Activated naive CD4-positive, alpha-beta T cell treated with anti-CD3 and anti-CD28 coated beads for 36 hours (primary cell): Measurements from ENCODE around the gene AFG1L. TPM values are rescaled to one million over a fixed set of nuclear protein-coding genes. Genes with fewer than 3 reads are reported as not detected.

Experiments
- CTCF ChIA-PET: fragments of 350-600 bp; sonication (Branson Sonifier 250); formaldehyde crosslinking; loops from one replicate; lab custom pipeline; 2021; ENCODE audit warnings: antibody characterized with exemption; lab: Charles Lee
- DNase-seq: peaks from one replicate; pipeline ENCODE4 v3.0.0-alpha.2; 2020
- H3K27ac Mint-ChIP-seq: one replicate; pipeline ENCODE4 v1.8.0; 2021; ENCODE audit warnings: mild to moderate bottlenecking, mixed read lengths
- H3K27me3 Mint-ChIP-seq: one replicate; pipeline ENCODE4 v1.8.0; 2021; ENCODE audit warnings: low read depth, mixed read lengths
- H3K36me3 Mint-ChIP-seq: one replicate; pipeline ENCODE4 v1.8.0; 2021; ENCODE audit warnings: low read depth, mixed read lengths
- H3K4me1 Mint-ChIP-seq: one replicate; pipeline ENCODE4 v1.8.0; 2021; ENCODE audit warnings: low read depth, mixed read lengths
- H3K4me3 Mint-ChIP-seq: one replicate; pipeline ENCODE4 v1.8.0; 2021; ENCODE audit warnings: mild to moderate bottlenecking, moderate library complexity, mixed read lengths
- H3K9me3 Mint-ChIP-seq: one replicate; pipeline ENCODE4 v1.8.0; 2021; ENCODE audit warnings: mixed read lengths
- intact Hi-C: fragments of 100-400 bp; cut with micrococcal nuclease; formaldehyde crosslinking; loops from one replicate; pipeline ENCODE4 v1.15.1; 2023
- total RNA-seq, 2 experiments: library from RNA; stranded (reverse); gene quantifications; one replicate each; pipeline ENCODE4 v1.2.3, GENCODE V29; 2021

AFG1L gene
- total RNA-seq, 2 experiments from 2014 or later = 5.4 to 5.9 TPM

DNA sequence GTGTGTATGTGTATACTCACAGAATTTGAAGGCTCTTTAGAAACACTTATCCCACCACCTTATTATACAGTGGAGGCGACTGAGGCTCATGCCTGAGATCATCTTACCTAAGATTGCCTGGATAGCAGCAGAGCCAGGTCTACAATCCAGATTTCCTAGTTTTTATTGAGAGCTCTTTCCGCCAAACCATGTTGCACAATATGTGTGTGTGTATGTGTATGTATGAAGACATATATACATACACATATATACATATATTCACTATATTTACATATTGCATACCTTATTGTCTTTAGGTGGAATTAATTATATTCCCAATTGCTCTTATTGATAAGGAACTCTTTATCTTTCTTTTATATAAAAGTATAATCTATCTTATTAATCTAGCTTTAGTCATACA lies 130.6 kb downstream of the AFG1L start:
- CTCF ChIA-PET = interaction anchor here (0.6 to 0.7 kb wide), 2 partner anchors 338 to 430 kb away, joined by 3 read pairs; no protein-coding TSS in a partner anchor
- DNase-seq = no peak
- Mint-ChIP-seq H3K9me3 (no peaks in the 10 kb centered on the region), H3K36me3 (peaks cover 1% of the 10 kb centered on the region), H3K27ac (no peak overlapping the region), H3K4me3 (no peak overlapping the region), H3K27me3 (peaks cover 3% of the 10 kb centered on the region), H3K4me1 (no peaks in the 10 kb centered on the region)
- intact Hi-C loops = no loop called here

DNA sequence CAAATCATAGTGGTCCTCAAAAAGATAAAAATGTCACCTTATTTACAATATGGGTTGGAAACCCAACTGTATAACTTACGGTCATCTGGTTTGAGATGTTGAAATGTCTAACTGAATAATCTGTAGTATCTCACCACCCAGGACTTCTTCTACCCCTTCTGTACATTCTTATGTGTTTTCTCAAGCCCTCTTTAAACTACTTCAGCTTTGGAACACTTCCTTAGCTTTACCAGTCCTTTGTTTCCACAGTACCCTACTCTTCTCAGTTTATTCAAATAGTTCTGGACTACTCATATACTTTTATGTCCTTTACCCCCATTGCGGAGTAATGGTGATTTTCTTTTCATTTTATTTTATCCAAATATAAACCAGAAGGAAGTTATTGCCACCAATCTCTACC lies 137.3 kb downstream of the AFG1L start:
- Mint-ChIP-seq H3K36me3 (peaks cover 1% of the 10 kb centered on the region), H3K4me3 (no peak overlapping the region), H3K27me3 (peaks cover 8% of the 10 kb centered on the region), H3K4me1 (peaks cover 3% of the 10 kb centered on the region), H3K27ac (no peak overlapping the region), H3K9me3 (no peaks in the 10 kb centered on the region)
- CTCF ChIA-PET = no interaction called here
- intact Hi-C loops = no loop called here
- no peak for DNase-seq

DNA sequence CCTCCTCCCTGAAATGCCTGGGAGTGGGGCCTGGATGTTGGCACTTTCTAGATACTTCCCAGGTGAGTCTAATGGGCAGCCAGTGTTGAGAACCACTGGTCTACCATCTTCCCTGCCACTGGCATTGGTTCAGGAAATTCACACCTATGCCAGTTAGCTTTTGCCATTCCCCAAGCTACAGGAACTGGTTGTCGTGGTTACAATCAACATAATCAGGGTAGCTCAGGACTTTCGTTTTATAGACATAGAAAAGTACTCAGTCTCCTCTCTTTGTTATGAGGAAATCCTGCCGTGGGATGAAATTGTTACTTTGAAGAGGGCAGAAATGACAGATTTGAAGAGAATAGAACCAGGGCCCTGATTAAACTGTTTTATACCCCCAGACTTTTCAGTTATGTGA lies 137.9 kb downstream of the AFG1L start:
- H3K4me3 Mint-ChIP-seq = no peak overlapping the region
- DNase-seq = no peak
- intact Hi-C loops = no loop called here
- peaks cover 1% of the 10 kb centered on the region for H3K36me3 Mint-ChIP-seq
- CTCF ChIA-PET = no interaction called here
- no peaks in the 10 kb centered on the region for H3K9me3 Mint-ChIP-seq
- no peak overlapping the region for H3K27ac Mint-ChIP-seq
- H3K4me1 Mint-ChIP-seq = peaks cover 3% of the 10 kb centered on the region
- peaks cover 8% of the 10 kb centered on the region for H3K27me3 Mint-ChIP-seq

DNA sequence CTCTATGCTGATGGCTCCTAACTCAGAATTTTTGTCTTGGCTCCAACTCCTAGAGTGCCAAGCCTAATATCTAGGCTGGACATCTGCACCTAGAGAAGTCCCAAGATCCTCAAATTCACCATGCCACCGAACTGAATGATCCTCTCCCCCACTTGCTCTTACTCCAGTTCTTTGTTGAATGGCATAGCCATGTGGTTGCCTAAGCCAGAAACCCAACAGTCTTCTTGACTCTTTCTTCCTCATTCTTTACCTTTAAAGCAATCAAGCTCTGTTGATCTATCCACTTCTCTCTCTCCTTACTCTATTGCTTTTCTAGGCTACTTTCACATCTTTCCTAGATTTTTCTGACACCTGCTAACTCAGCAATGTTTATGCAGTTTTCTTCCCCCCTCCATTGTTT lies 139.4 kb downstream of the AFG1L start:
- CTCF ChIA-PET = no interaction called here
- H3K9me3 Mint-ChIP-seq = no peaks in the 10 kb centered on the region
- H3K36me3 Mint-ChIP-seq = peaks cover 2% of the 10 kb centered on the region
- DNase-seq = no peak
- H3K4me3 Mint-ChIP-seq = no peak overlapping the region
- H3K27me3 Mint-ChIP-seq = peaks cover 19% of the 10 kb centered on the region
- peaks cover 3% of the 10 kb centered on the region for H3K4me1 Mint-ChIP-seq
- intact Hi-C loops = no loop called here
- no peak overlapping the region for H3K27ac Mint-ChIP-seq

DNA sequence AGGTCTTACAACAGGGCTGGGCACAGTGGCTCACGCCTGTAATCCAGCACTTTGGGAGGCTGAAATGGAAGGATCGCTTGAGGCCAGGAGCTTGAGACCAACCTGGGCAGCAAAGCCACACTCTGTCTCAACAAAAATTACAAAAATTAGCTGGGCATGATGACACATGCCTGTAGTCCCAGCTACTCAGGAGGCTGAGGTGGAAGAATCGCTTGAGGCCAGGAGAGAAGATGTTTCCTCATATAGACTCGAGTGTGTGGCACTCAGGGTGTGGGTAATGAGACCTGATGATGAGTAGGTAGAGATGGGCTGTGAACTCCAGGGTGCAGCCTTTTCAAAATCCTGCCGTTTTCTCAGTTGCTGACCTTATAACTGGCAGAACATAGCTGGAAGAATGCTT lies 140.5 kb downstream of the AFG1L start:
- Mint-ChIP-seq H3K27ac (no peak overlapping the region), H3K36me3 (peaks cover 2% of the 10 kb centered on the region), H3K4me1 (peaks cover 3% of the 10 kb centered on the region), H3K4me3 (no peak overlapping the region), H3K9me3 (no peaks in the 10 kb centered on the region), H3K27me3 (peaks cover 19% of the 10 kb centered on the region)
- intact Hi-C loops = no loop called here
- CTCF ChIA-PET = interaction anchor here (0.7 to 0.9 kb wide), 2 partner anchors 58 to 248 kb away, joined by 3 to 4 read pairs; no protein-coding TSS in a partner anchor
- DNase-seq = no peak

DNA sequence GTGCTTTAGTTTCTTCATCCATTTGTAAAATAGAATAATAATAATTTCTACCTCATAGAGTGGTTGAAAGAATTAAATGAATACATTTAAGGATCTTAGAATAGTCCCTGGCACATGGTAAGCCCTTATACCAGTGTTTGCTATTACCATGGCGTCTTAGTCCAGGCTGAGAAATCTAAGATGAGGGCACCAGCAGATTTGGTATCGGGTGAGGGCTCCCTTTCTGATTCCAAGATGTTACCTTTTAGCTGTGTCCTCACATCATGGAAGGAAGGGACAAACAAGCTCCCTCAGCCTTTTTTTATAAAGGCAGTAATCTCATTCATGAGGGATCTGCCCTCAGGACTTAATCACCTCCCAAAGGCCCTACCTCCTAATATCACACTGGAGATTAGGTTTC lies 141.9 kb downstream of the AFG1L start:
- H3K4me3 Mint-ChIP-seq = no peak overlapping the region
- intact Hi-C loops = no loop called here
- H3K36me3 Mint-ChIP-seq = peaks cover 2% of the 10 kb centered on the region
- H3K27ac Mint-ChIP-seq = no peak overlapping the region
- peaks cover 3% of the 10 kb centered on the region for H3K4me1 Mint-ChIP-seq
- CTCF ChIA-PET = interaction anchor here (0.6 kb wide), 1 partner anchor 213 kb away, joined by 3 read pairs; no protein-coding TSS in a partner anchor
- H3K9me3 Mint-ChIP-seq = no peaks in the 10 kb centered on the region
- no peak for DNase-seq
- H3K27me3 Mint-ChIP-seq = peaks cover 19% of the 10 kb centered on the region

DNA sequence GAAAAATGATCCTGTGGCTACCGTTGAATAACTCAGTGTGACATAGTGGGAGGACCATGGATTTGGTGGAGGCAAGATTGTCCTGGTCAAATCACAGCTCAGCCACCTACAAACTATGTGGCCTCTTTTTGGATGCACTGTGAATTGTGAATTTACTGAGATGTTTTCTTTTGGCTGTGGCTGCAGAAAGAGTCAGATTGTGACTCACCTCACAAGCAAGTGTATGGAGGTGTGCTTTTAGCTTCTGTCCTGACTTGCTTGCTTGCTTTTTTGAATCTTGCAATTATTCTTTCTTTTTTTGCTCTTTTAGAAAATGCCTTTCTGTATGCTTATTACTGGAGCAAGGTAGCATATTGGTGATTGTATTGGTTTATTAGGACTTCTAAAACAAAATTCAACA lies 143.0 kb downstream of the AFG1L start:
- H3K9me3 Mint-ChIP-seq = no peaks in the 10 kb centered on the region
- intact Hi-C loops = no loop called here
- no peak overlapping the region for H3K4me3 Mint-ChIP-seq

DNA sequence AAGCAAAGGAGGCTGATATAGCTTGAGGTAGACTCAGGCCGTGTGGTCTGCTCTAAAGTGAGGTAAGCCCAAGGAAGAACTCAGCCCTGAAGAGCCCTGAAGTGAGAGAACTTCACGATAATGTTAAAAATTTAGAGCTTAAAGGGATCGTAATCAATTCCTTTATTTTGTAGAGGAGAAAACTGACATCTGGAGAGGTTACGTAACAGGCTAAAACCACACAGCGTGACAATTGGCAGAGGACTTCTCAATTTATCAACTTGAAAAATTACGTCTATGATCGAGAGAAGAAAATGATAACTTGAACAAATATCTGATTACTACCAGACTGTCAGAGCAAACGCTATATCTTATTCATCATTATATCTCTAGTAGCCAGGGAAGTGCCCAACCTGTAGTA lies 144.1 kb downstream of the AFG1L start:
- DNase-seq = no peak
- no peaks in the 10 kb centered on the region for H3K9me3 Mint-ChIP-seq
- H3K4me3 Mint-ChIP-seq = no peak overlapping the region
- H3K36me3 Mint-ChIP-seq = peaks cover 2% of the 10 kb centered on the region
- intact Hi-C loops = no loop called here
- no peaks in the 10 kb centered on the region for H3K4me1 Mint-ChIP-seq
- CTCF ChIA-PET = no interaction called here
- H3K27me3 Mint-ChIP-seq = peaks cover 29% of the 10 kb centered on the region
- H3K27ac Mint-ChIP-seq = no peak overlapping the region

More for the DNA sequence above, 143.0 kb downstream of the AFG1L start:
- no peak for DNase-seq
- H3K27me3 Mint-ChIP-seq = peaks cover 24% of the 10 kb centered on the region
- H3K36me3 Mint-ChIP-seq = peaks cover 2% of the 10 kb centered on the region
- CTCF ChIA-PET = no interaction called here
- H3K4me1 Mint-ChIP-seq = peaks cover 1% of the 10 kb centered on the region
- H3K27ac Mint-ChIP-seq = no peak overlapping the region

DNA sequence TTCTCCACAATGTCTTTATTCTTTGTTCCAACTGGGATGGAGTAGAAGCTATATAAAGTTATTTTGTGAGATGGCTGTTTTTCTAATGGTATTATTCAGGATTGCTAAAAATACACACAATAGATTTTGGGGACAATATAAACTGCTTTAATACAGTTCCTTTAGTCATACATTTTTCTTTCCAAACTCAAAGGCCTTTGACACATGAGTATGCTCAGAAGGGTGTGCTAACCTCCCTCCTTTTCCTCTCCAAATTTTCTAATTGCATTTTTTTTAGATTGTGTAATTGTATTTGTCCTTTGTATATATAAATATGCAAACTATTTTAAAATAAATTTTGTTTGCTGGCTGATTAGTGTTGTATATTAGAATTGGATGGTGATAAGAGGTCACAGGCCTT lies 146.3 kb downstream of the AFG1L start:
- H3K36me3 Mint-ChIP-seq = peaks cover 2% of the 10 kb centered on the region
- peaks cover 18% of the 10 kb centered on the region for H3K4me1 Mint-ChIP-seq
- H3K27me3 Mint-ChIP-seq = peaks cover 21% of the 10 kb centered on the region
- H3K9me3 Mint-ChIP-seq = no peaks in the 10 kb centered on the region
- H3K4me3 Mint-ChIP-seq = no peak overlapping the region
- H3K27ac Mint-ChIP-seq = no peak overlapping the region
- CTCF ChIA-PET = interaction anchor here (0.7 to 0.9 kb wide), 2 partner anchors 51 to 87 kb away, joined by 3 to 5 read pairs; no protein-coding TSS in a partner anchor
- DNase-seq = no peak
- intact Hi-C loops = loop anchor here (10.0 kb wide), 1 partner anchor 726 kb away; no protein-coding TSS in a partner anchor

DNA sequence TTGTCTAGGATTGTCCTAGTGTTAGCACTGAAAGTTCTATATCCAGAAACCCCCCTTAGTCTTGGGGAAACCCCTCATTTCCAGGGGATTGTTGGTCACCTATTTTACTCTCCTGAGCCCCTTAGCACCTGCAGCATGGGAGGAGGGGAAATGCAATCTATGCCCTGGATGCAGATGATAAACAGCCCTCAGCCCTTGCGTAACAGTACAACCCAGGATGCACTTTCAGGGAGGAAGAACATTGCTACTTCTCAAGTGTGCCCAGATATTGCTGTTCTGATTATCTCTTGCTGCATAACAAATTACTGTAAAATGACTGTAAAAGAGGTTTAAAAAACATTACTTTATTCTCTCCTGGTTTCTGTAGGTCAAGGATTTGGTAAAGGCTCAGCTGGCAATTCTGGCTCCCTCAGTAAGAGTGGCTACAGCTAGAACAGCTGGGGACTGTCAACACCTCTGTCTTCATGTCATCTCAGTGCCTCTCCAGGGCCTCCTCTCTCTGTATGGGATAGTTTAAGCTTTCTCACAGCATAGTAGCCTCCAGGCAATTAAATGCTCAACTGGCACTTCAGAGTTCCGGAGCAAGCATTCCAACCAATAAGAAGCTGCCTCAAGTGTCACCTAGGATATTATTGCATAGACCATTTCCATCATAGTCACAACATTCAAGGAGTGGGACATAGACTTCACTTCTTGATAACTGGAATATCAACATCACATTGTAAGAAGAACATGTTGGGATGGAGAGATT lies 148.1 kb downstream of the AFG1L start:
- Mint-ChIP-seq H3K27ac (no peak overlapping the region), H3K4me1 (peaks cover 20% of the 10 kb centered on the region), H3K9me3 (no peaks in the 10 kb centered on the region), H3K36me3 (peaks cover 2% of the 10 kb centered on the region), H3K4me3 (no peak overlapping the region), H3K27me3 (peaks cover 21% of the 10 kb centered on the region)
- intact Hi-C loops = loop anchor here (10.0 kb wide), 1 partner anchor 728 kb away; no protein-coding TSS in a partner anchor
- CTCF ChIA-PET = interaction anchor here (0.7 kb wide), 1 partner anchor 16 kb away, joined by 3 read pairs; no protein-coding TSS in a partner anchor
- no peak for DNase-seq

DNA sequence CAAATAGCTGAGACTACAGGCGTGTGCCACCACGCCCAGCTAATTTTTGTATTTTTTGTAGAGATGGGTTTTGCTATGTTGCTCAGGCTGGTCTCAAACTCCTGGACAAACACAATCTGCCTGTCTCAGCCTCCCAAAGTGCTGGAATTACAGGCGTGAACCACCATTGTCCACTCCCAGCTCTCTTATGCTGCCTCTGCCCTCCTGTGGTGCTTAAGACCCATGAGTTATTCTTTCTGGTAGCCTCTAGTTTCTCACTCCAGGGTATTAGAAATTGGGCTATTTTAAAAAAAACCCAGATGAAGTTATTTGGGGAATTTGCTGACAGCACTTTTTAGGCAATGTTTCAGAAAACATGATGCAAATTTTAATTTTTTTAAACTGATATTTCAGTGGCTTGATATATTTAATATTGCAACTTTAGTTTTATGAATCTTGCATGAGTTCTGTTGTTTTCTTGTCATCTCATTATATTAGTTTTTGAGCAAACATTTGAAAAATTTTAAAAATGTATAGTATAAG lies 151.8 kb downstream of the AFG1L start:
- no peak for DNase-seq
- Mint-ChIP-seq H3K27me3 (peaks cover 11% of the 10 kb centered on the region), H3K36me3 (no peaks in the 10 kb centered on the region), H3K27ac (no peak overlapping the region), H3K4me3 (no peak overlapping the region), H3K9me3 (no peaks in the 10 kb centered on the region), H3K4me1 (peaks cover 20% of the 10 kb centered on the region)
- CTCF ChIA-PET = no interaction called here
- intact Hi-C loops = loop anchor here (10.0 kb wide), 1 partner anchor 732 kb away; no protein-coding TSS in a partner anchor

DNA sequence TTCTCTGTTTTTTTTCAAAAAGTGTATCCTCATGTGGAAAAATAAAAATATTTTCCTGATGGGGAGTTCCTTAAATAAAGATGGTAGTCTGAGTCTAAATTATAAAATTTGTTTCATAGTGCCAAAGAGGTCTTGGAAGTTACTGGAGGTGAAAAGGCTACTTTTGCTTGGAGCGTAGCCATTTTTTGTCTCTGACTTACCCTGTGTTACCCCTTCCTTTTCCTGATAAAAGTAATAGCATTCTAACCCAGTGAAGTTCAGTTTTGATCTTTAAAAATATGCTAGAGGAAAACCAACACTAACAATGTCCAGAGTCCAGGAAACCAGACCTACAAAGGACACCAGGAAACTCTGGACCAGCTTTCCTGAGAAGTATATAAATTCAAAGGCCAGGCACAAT lies 153.6 kb downstream of the AFG1L start:
- Mint-ChIP-seq H3K36me3 (no peaks in the 10 kb centered on the region), H3K4me1 (peaks cover 21% of the 10 kb centered on the region), H3K27ac (no peak overlapping the region), H3K27me3 (peaks cover 3% of the 10 kb centered on the region), H3K4me3 (no peak overlapping the region), H3K9me3 (no peaks in the 10 kb centered on the region)
- CTCF ChIA-PET = no interaction called here
- no peak for DNase-seq
- intact Hi-C loops = loop anchor here (10.0 kb wide), 1 partner anchor 734 kb away; no protein-coding TSS in a partner anchor
